ENCODE results near the gene EDC4. TPM values are rescaled to one million over a fixed set of nuclear protein-coding genes. Genes with fewer than 3 reads are reported as not detected.

The EDC4 gene
- total and polyA plus RNA-seq, 2 of the 13 experiments (the other 11 are each of a cell fraction or from before 2014, with no cell fraction given) = 51.4 to 59.1 TPM

DNA sequence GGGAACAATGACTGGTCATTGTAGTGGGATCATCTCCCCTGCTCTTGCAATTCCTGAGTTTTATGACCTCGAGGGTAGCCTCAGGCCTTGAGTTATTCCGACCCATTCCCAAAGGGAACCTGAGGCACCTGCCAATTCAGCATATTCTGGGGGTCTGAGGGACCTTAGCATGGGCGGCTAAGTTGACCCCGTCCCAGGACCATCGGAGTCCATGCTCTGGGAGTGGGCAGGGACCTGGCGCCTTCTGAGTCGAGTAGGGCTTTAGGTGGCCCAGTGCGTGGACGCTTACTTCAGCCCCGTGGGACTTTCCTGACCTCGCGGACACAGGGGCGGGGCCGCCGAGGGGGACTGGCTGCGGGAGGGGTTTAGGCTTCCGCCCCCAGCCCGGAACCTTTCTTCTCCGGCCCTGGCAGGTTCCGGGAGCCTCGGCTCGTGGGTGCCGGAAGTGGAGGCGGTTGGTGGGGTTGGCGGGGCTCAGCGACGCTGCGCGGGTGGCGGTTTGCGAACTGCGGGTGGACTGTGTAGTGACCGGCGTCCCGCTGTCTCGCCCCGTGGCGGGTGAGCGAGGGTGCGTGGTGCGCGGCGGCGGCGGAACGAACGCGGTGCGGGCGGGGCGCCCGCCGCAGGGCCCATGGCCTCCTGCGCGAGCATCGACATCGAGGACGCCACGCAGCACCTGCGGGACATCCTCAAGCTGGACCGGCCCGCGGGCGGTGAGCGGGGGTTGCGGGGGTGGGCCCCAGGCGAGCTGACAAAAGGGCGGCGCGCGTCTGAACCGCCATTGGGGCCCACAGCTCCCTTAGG lies at the start of gene EDC4 (continued):
- TF ChIP-seq KAT8 (CRISPR knock-in tag; IDR thresholded peaks at IDR 0.05) (peak; percentile 97), ZNF703 (CRISPR knock-in tag; IDR thresholded peaks at IDR 0.05; ENCODE audit: borderline replicate concordance) (peak; percentile 76; the same call in 1 of the 2 replicates), FIP1L1 (IDR thresholded peaks at IDR 0.05; ENCODE audit: borderline replicate concordance, insufficient read depth, low read depth, low read length) (peak; percentile 94), ZNF782 (CRISPR knock-in tag; IDR thresholded peaks at IDR 0.05; ENCODE audit: borderline replicate concordance) (no peak; the same call in 1 of the 2 replicates), ARID4A (CRISPR knock-in tag; IDR thresholded peaks at IDR 0.05; ENCODE audit: borderline replicate concordance) (peak; percentile 99), ZFX (CRISPR knock-in tag; IDR thresholded peaks at IDR 0.05; ENCODE audit: low read depth) (peak; percentile 92), CCAR2 (optimal IDR thresholded peaks at IDR 0.05; ENCODE audit: low read depth, low read length) (peak; percentile 94), ZNF501 (CRISPR knock-in tag; IDR thresholded peaks at IDR 0.05) (peak; percentile 95), SSRP1 (CRISPR knock-in tag; IDR thresholded peaks at IDR 0.05) (peak; percentile 94; the same call in 1 of the 2 replicates), ZNF563 (CRISPR knock-in tag; IDR thresholded peaks at IDR 0.05) (peak; percentile 82; the same call in 1 of the 2 replicates), GABPB1 (CRISPR knock-in tag; IDR thresholded peaks at IDR 0.05) (peak; percentile 99), MXD4 (CRISPR knock-in tag; IDR thresholded peaks at IDR 0.05) (peak; percentile 69; the same call in 1 of the 2 replicates), E2F2 (CRISPR knock-in tag; IDR thresholded peaks at IDR 0.05; ENCODE audit: borderline replicate concordance) (0 out of 2 replicates have a peak, but pooled peaks have one; percentile 66), TBX3 (IDR thresholded peaks at IDR 0.05; ENCODE audit: borderline replicate concordance) (no peak), TBX2 (CRISPR knock-in tag; IDR thresholded peaks at IDR 0.05; ENCODE audit: borderline replicate concordance) (peak; percentile 94), HOXA9 (CRISPR knock-in tag; IDR thresholded peaks at IDR 0.05; ENCODE audit: borderline replicate concordance) (no peak), ZNF552 (CRISPR knock-in tag; IDR thresholded peaks at IDR 0.05; ENCODE audit: borderline replicate concordance) (peak; percentile 68; the same call in 1 of the 2 replicates), IKZF1 (IDR thresholded peaks at IDR 0.05) (no peak)
- TF ChIP-seq, protein P1, sequence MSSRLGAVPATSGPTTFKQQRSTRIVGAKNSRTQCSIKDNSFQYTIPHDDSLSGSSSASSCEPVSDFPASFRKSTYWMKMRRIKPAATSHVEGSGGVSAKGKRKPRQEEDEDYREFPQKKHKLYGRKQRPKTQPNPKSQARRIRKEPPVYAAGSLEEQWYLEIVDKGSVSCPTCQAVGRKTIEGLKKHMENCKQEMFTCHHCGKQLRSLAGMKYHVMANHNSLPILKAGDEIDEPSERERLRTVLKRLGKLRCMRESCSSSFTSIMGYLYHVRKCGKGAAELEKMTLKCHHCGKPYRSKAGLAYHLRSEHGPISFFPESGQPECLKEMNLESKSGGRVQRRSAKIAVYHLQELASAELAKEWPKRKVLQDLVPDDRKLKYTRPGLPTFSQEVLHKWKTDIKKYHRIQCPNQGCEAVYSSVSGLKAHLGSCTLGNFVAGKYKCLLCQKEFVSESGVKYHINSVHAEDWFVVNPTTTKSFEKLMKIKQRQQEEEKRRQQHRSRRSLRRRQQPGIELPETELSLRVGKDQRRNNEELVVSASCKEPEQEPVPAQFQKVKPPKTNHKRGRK (CRISPR knock-in tag; IDR thresholded peaks at IDR 0.05) = 0 out of 2 replicates have a peak, but pooled peaks have one; percentile 26
- TF ChIP-seq, protein P2, sequence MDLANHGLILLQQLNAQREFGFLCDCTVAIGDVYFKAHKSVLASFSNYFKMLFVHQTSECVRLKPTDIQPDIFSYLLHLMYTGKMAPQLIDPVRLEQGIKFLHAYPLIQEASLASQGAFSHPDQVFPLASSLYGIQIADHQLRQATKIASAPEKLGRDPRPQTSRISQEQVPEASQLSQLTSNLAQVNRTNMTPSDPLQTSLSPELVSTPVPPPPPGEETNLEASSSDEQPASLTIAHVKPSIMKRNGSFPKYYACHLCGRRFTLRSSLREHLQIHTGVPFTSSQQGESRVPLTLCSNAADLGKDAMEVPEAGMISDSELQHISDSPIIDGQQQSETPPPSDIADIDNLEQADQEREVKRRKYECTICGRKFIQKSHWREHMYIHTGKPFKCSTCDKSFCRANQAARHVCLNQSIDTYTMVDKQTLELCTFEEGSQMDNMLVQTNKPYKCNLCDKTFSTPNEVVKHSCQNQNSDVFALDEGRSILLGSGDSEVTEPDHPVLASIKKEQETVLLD (CRISPR knock-in tag; IDR thresholded peaks at IDR 0.05; ENCODE audit: low read depth) = peak; percentile 86
